WTC11 (cell line): ENCODE results near the gene ARHGAP40.

ENCODE experiments used
- MAX ChIP-seq: sonication (generic); formaldehyde crosslinking; IDR thresholded peaks from 2 replicates; pipeline ENCODE4 v1.8.0; 2022; ENCODE audit warnings: mild to moderate bottlenecking, missing genetic modification reagents
- USF2 ChIP-seq: sonication (generic); formaldehyde crosslinking; IDR thresholded peaks from 2 replicates; pipeline ENCODE4 v1.8.1; 2023; ENCODE audit warnings: mild to moderate bottlenecking, missing genetic modification reagents, moderate library complexity
- ZNF219 ChIP-seq: sonication (generic); formaldehyde crosslinking; IDR thresholded peaks from 2 replicates; pipeline ENCODE4 v1.8.0; 2023; ENCODE audit warnings: missing genetic modification reagents, mild to moderate bottlenecking, borderline replicate concordance
- TF ChIP-seq, protein P1 (sequence below): fragments of 200-600 bp; IDR thresholded peaks from 2 replicates; pipeline ENCODE4 v1.8.0; 2022; ENCODE audit warnings: antibody characterized with exemption

- TF ChIP-seq ZNF219 (CRISPR knock-in tag), result no peak
- TF ChIP-seq MAX, result no peak
- TF ChIP-seq, protein P1, sequence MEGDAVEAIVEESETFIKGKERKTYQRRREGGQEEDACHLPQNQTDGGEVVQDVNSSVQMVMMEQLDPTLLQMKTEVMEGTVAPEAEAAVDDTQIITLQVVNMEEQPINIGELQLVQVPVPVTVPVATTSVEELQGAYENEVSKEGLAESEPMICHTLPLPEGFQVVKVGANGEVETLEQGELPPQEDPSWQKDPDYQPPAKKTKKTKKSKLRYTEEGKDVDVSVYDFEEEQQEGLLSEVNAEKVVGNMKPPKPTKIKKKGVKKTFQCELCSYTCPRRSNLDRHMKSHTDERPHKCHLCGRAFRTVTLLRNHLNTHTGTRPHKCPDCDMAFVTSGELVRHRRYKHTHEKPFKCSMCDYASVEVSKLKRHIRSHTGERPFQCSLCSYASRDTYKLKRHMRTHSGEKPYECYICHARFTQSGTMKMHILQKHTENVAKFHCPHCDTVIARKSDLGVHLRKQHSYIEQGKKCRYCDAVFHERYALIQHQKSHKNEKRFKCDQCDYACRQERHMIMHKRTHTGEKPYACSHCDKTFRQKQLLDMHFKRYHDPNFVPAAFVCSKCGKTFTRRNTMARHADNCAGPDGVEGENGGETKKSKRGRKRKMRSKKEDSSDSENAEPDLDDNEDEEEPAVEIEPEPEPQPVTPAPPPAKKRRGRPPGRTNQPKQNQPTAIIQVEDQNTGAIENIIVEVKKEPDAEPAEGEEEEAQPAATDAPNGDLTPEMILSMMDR, result no peak
- no peak for TF ChIP-seq USF2 (CRISPR knock-in tag)
These were observed 68.1 kb downstream of the ARHGAP40 start for GRCh38 chr20:38669688-38670087.
